Measurements from ENCODE around the gene ARHGAP28. TPM values are rescaled to one million over a fixed set of nuclear protein-coding genes. Genes with fewer than 3 reads are reported as not detected.

Gene ARHGAP28
- polyA plus RNA-seq, 3 donors, result not detected

DNA sequence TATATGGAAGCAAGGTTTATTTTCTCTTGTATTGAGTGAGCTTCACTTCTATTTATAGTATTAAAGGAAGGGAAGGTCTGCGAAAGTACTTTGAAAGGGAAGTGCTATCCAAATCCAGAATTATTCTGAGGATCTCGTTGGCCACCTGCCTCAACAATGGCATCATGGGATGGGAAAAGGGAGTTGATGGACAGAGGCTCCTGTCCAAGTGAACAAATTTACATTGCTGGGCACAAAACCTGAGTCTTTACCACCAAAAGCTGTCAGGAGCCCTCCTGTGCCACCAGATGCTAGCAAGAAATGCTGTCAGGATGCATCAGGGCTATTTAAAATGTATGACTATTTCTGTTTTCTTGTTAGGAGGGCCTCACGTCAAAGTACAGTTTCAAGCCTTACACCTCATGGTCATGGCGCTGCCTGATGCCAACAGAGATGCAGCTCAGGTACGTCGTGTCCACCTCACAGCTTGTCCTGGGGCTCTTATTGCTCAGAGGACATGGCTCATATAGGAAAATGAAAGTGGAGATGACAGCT, 157.3 kb downstream of the ARHGAP28 start:
- Mint-ChIP-seq H3K9me3 (no peaks in the 10 kb centered on the region), H3K27me3 (ENCODE audit: low read depth in 3 of 3) (peaks cover 0 to 4% (median 3%) of the 10 kb centered on the region in 3 donors), H3K4me3 (no peak overlapping the region), H3K4me1 (no peaks in the 10 kb centered on the region), H3K36me3 (no peaks in the 10 kb centered on the region), H3K27ac (no peak overlapping the region)
- no peaks in the 10 kb centered on the region for H3K4me1 ChIP-seq (ENCODE audit: control insufficient read depth in 1 of 2, insufficient read depth in 2 of 2, low read length in 2 of 2)
- no CpG with 5 or more reads among the region's 6 CpGs for WGBS (ENCODE audit: insufficient coverage)
- no peak for DNase-seq
- intact Hi-C loops (cut with micrococcal nuclease), result no loop called here
- no peak overlapping the region for H3K4me2 ChIP-seq (replicated peaks; ENCODE audit: extremely low read depth, low read length, poor library complexity, severe bottlenecking)
- H3K79me2 ChIP-seq (ENCODE audit: insufficient read depth, low read length), result no peaks in the 10 kb centered on the region
- no peak overlapping the region for H3K27ac ChIP-seq (ENCODE audit: low read depth in 1 of 2, low read length in 2 of 2)
- H3K9ac ChIP-seq (ENCODE audit: insufficient read depth, low read length, poor library complexity, severe bottlenecking), result no peak overlapping the region
- H3K36me3 ChIP-seq (replicated peaks in 1 of 2; ENCODE audit: control insufficient read depth in 1 of 2, insufficient read depth in 2 of 2, low read length in 2 of 2), result no peaks in the 10 kb centered on the region
- H3K9me3 ChIP-seq (replicated peaks in 1 of 2; ENCODE audit: control insufficient read depth in 1 of 2, insufficient read depth in 1 of 2, low read length in 2 of 2), result no peaks in the 10 kb centered on the region
- H2AFZ ChIP-seq (ENCODE audit: insufficient read depth, low read depth, low read length, poor library complexity, severe bottlenecking), result no peak overlapping the region
- H3K4me3 ChIP-seq (replicated peaks in 1 of 3; ENCODE audit: low read depth in 2 of 3, low read length in 3 of 3), result no peak overlapping the region
- no peaks in the 10 kb centered on the region for H4K20me1 ChIP-seq (ENCODE audit: insufficient read depth, low read length)
- H3K27me3 ChIP-seq (ENCODE audit: control insufficient read depth in 2 of 2, insufficient read depth in 2 of 2, low read length in 2 of 2), result no peaks in the 10 kb centered on the region
- TF ChIP-seq, protein P1, sequence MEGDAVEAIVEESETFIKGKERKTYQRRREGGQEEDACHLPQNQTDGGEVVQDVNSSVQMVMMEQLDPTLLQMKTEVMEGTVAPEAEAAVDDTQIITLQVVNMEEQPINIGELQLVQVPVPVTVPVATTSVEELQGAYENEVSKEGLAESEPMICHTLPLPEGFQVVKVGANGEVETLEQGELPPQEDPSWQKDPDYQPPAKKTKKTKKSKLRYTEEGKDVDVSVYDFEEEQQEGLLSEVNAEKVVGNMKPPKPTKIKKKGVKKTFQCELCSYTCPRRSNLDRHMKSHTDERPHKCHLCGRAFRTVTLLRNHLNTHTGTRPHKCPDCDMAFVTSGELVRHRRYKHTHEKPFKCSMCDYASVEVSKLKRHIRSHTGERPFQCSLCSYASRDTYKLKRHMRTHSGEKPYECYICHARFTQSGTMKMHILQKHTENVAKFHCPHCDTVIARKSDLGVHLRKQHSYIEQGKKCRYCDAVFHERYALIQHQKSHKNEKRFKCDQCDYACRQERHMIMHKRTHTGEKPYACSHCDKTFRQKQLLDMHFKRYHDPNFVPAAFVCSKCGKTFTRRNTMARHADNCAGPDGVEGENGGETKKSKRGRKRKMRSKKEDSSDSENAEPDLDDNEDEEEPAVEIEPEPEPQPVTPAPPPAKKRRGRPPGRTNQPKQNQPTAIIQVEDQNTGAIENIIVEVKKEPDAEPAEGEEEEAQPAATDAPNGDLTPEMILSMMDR (IDR thresholded peaks at IDR 0.05), result no peak

DNA sequence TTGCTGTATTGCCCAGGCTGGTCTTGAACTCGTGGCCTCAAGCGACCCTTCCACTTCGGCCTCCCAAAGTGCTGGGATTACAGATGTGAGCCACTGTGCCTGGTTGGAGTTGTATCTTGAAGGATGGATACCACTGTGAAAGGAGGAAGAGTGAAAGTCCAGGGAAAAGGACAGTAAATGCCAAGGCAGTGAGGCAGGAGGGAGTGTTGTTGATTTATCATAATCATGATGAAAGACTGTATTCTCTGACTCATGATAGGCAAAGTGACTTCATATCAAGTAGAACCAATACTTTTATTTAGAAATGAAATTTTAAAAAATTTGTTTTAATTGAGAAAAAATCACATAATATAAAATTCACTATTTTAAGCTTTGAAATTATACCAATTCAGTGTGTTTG, 162.3 kb downstream of the ARHGAP28 start:
- no peak for DNase-seq
- Histone ChIP-seq H3K27me3 (ENCODE audit: control insufficient read depth in 2 of 2, insufficient read depth in 2 of 2, low read length in 2 of 2) (no peaks in the 10 kb centered on the region), H3K27ac (ENCODE audit: low read depth in 1 of 2, low read length in 2 of 2) (no peak overlapping the region), H3K9ac (ENCODE audit: insufficient read depth, low read length, poor library complexity, severe bottlenecking) (no peak overlapping the region), H3K9me3 (replicated peaks in 1 of 2; ENCODE audit: control insufficient read depth in 1 of 2, insufficient read depth in 1 of 2, low read length in 2 of 2) (no peaks in the 10 kb centered on the region), H3K4me2 (replicated peaks; ENCODE audit: extremely low read depth, low read length, poor library complexity, severe bottlenecking) (no peak overlapping the region), H3K4me1 (ENCODE audit: control insufficient read depth in 1 of 2, insufficient read depth in 2 of 2, low read length in 2 of 2) (no peaks in the 10 kb centered on the region), H3K36me3 (replicated peaks in 1 of 2; ENCODE audit: control insufficient read depth in 1 of 2, insufficient read depth in 2 of 2, low read length in 2 of 2) (no peaks in the 10 kb centered on the region), H3K79me2 (ENCODE audit: insufficient read depth, low read length) (no peaks in the 10 kb centered on the region), H3K4me3 (replicated peaks in 1 of 3; ENCODE audit: low read depth in 2 of 3, low read length in 3 of 3) (no peak overlapping the region), H2AFZ (ENCODE audit: insufficient read depth, low read depth, low read length, poor library complexity, severe bottlenecking) (no peak overlapping the region), H4K20me1 (ENCODE audit: insufficient read depth, low read length) (no peaks in the 10 kb centered on the region)
- TF ChIP-seq, protein P1 (IDR thresholded peaks at IDR 0.05), result no peak
- WGBS (ENCODE audit: insufficient coverage), result 97% methylated on average over 3 of the region's 3 CpGs
- H3K27ac Mint-ChIP-seq, result no peak overlapping the region
- intact Hi-C loops (cut with micrococcal nuclease), result no loop called here
- H3K9me3 Mint-ChIP-seq, result no peaks in the 10 kb centered on the region
- no peaks in the 10 kb centered on the region for H3K4me1 Mint-ChIP-seq
- H3K4me3 Mint-ChIP-seq, result no peak overlapping the region
- H3K36me3 Mint-ChIP-seq, result no peaks in the 10 kb centered on the region
- H3K27me3 Mint-ChIP-seq (ENCODE audit: low read depth in 3 of 3), result peaks cover 0 to 3% (median 1%) of the 10 kb centered on the region in 3 donors
